HG03520 (cell line): ENCODE results near the gene OR2M3.
"Not testable (repeated sequence)": the region's sequence is repeated elsewhere in the genome, so short reads cannot be mapped to it uniquely, and the experiment has no call there.

Source experiments
- ATAC-seq: cut with Tn5 transposase; IDR thresholded peaks from one replicate; pipeline ENCODE4 v1.9.1; 2021; ENCODE audit warnings: mild to moderate bottlenecking, moderate library complexity; ENCODE audit not compliant: unreplicated experiment

Gene OR2M3, protein sequence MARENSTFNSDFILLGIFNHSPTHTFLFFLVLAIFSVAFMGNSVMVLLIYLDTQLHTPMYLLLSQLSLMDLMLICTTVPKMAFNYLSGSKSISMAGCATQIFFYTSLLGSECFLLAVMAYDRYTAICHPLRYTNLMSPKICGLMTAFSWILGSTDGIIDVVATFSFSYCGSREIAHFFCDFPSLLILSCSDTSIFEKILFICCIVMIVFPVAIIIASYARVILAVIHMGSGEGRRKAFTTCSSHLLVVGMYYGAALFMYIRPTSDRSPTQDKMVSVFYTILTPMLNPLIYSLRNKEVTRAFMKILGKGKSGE

DNA sequence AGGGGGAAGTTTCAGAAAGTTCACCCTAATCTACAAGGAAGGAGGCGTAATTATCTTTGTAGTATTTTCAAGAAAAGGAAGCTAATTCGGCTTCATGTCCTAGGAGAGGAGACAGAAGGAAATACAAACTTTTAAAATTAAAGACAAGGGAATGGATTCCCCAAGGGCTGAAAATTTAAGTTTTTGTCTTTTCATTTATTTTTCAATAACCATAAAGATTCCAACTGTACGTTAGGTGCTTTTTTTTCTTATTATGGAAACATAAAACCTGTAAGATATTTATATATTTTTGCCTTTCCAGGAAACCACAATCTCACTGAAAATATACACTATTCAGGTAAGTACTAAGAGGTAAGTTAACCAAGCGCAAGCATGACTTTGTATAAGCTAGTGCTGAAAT is at the start of gene OR2M3:
TSS of gene OR2M3 (plus strand) at position 301 of the 400 bp plus-strand sequence. CDS start 5,803 bp downstream, outside the sequence.
- no peak for ATAC-seq

DNA sequence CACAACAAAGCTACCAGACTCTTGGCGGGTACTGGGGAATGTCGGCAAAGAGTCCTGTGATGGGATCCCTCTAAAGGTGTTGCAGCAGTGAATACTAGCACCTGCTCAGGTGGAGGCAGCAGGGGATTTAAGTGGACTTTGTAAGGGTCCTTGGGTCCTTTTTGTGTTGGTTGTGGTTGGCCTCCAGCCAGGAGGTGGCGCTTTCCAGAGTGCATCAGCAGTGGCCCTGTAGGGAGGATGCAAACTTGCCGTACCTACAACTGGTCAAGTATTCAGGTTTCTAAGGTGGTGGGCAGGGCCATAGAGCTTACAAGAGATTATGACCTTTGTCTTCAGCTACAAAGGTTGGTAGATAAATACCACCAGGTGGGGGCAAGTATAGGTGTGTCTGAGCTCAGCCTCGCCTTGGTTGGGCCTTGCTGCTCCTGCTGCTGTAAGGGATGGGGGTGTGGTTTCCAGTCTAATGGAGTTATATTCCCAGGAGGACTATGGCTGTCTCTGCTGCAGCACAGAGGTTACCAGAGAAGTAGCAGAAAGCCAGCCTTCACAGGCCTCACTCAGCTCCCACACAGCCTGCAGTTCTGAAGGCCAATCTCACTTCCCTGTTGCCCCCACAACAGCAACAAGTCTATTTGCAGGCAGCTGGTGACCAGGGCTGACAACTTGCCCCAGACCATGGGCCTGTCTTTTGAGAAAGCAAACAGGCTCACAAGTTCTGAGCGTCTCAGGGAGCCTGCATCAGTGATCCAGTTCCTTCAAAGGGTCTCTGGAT is 44.8 kb upstream of the OR2M3 start:
- no peak for ATAC-seq

DNA sequence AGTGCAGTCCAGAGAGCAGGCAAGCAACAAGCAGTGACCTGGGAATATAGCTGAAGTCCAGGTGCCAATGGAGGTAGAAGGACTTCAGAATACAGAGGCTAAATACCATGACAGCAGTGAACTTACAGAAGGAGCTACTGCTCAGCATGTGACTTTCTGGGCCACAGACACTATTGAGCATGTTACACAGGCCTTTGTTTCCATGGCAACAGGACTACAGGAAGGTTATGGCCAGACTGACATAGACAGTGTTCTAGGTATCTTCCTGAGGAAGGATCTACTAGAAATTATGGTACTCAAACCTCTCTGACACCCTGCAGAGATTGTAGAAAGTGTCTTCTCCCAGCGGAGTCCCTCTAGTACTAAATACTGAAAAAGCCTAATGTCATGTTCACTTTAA is 41.1 kb upstream of the OR2M3 start:
- ATAC-seq = no peak

DNA sequence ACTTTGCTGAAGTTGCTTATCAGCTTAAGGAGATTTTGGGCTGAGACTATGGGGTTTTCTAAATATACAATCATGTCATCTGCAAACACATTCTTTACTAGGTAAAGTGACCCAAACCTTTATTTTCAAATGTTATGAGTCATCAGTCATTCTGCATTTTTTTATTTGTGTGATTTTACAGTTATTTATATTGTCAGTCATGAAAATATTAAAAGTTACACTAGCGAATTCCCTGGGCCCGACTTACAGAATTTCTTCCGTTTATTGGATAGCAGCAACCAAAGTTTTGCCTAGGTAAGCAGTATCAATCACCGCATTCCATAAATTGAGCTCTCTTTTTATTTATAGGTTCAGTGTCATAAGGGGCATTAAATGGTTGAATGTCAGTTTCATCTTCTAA is 38.3 kb upstream of the OR2M3 start:
- ATAC-seq = no peak

DNA sequence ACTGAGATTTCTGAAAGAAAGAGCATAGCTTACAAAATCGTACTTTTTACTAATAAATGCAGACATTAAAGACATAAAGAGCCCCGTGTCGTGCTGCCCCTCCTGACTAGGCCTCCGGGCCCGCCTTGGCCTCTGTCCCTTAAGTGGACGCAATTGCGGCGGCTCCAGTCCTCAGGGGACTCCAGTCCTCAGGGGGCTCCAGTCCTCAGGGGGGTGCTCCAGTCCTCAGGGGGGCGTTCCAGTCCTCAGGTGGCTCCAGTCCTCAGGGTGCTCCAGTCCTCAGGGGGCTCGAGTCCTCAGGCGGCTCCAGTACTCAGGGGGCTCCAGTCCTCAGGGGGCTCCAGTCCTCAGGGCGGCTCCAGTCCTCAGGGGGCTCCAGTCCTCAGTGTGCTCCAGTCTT is 33.0 kb upstream of the OR2M3 start:
- no peak for ATAC-seq

DNA sequence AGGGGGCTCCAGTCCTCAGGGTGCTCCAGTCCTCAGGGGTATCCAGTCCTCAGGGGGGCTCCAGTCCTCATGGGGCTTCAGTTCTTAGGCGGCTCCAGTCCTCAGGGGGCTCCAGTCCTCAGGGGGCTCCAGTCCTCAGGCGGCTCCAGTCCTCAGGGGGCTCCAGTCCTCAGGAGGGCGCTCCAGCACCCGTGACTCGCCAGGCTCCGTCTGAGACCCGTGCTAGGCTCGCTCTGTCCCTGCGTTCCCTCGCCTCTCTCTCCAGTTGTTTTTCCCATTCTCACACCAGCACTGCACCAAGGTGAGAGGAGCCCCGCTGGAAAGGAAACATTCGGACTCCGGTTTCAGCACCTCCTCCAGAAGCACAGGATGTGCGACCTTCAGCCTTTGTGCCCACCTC is 31.9 kb upstream of the OR2M3 start:
- ATAC-seq = no peak

DNA sequence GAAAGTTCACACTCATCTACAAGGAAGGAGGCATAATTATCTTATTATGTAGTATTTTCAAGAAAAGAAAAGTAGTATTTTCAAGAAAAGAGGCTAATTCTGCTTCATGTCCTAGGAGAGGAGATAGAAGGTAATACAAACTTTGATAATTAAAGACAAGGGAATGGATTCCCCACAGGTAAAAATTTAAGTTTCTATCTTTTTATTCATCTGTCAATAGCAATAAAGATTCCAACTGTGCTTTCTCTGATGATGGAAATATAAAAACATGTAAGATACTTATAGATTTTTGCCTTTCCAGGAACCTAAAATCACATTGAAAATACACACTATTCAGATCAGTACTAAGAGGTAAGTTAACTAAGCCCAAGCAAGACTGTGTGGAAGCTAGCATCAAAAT is 22.5 kb upstream of the OR2M3 start, which contains the start of gene OR2M2:
TSS of gene OR2M2 (plus strand) at position 301 of the 400 bp plus-strand sequence. CDS start 5,165 bp downstream, outside the sequence.
- ATAC-seq = no peak

DNA sequence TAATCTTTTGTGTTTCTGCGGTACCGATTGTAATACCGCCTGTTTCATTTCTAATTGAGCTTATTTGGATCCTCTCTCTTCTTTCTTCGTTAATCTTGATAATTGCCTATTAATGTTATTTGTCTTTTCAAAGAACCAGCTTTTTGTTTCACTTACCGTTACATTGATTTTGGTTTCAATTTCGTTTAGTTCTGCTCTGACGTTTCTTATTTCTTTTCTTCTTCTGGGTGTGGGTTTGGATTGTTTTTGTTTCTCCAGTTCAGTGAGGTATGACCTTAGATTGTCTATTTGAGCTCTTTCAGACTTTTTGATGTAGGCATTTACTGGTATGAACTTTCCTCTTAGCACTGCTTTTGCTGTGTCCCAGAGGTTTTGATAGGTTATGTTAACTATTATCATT is 13.1 kb upstream of the OR2M3 start:
- ATAC-seq = no peak

DNA sequence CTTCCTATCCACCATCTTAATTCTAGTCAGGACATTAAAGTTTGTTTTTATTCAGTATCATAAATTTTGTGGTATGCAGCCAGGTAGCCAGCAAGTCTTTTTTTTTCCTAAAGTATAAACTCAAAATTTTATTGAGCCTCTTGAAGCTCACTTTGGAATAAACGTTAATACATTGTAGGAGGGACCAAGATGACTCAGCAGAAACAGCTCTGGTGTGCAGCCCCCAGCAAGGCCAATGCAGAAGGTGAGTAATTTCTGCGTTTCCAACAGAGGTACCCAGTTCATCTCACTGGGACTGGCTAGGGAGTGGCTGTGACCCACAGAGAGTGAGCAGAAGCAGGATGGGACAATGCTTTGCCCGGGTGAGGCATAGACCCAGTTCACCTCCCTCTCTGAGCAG is 9.7 kb upstream of the OR2M3 start:
- ATAC-seq = no peak

DNA sequence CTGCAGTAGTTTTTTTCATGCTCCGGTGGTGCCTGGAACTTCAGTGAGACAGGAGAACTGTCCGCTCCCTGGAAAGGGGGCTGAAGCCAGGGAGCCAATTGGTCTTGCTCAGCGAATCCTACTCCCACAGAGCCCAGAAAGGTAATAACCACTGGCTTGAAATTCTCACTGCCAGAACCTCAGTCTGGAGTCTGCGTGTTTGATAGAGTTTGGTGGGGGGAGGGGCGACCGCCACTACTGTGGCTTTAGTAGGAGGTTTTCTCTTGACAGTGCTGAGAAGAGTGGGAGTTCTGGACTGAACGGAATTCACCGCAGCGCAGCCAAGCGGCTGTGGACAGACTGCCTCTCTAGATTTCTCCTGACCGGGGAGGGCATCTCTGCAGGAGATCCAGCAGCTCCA is 8.0 kb upstream of the OR2M3 start:
- no peak for ATAC-seq

DNA sequence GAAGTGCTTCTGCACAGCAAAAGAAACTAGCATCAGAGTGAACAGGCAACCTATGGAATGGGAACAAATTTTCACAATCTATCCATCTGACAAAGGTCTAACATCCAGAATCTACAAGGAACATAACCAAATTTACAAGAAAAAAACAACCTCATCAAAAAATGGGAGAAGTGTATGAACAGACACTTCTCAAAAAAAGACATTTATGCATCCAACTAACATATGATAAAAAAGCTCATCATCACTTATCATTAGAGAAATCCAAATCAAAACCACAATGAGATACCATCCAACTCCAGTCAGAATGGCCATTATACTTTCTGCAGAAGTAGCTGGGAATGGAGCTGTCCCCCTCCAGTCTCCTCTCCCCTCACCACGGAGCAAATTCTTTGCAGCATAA is 2.9 kb upstream of the OR2M3 start:
- no peak for ATAC-seq

DNA sequence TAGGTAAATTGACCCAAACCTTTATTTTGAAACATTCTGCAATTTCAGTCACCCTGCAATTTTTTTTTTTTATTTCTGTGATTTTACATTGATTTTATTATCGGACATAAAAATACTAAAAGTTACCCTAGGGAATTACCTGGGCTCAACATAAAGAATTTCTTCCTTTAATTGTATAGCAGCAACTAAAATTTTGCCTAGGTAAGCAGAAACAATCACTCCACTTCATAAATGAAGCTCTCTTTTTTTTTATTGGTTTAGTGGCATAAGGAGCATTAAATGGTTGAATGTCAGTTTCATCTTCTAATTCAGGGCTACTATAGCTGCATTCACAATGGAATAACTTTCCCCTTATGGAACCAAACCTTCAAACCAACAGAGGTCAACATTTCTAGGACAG is 18.8 kb downstream of the OR2M3 start:
- ATAC-seq = no peak

DNA sequence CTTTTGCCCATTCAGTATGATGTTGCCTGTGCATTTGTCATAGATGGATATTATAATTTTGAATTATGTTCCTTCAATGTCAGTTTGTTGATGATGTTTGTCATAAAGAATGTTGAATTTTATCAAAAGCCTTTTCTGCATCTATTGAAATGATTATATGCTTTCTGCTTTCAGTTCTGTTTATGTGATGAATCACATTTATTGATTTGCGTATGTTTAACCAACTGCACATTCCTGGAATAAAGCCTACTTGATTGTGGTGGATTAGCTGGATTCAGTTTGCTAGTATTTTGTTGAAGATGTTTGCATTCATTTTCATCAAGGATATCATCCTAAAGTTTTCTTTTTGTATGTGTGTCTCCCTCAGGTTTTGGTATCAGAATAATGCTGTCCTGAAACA is 28.5 kb downstream of the OR2M3 start:
- ATAC-seq = no peak

DNA sequence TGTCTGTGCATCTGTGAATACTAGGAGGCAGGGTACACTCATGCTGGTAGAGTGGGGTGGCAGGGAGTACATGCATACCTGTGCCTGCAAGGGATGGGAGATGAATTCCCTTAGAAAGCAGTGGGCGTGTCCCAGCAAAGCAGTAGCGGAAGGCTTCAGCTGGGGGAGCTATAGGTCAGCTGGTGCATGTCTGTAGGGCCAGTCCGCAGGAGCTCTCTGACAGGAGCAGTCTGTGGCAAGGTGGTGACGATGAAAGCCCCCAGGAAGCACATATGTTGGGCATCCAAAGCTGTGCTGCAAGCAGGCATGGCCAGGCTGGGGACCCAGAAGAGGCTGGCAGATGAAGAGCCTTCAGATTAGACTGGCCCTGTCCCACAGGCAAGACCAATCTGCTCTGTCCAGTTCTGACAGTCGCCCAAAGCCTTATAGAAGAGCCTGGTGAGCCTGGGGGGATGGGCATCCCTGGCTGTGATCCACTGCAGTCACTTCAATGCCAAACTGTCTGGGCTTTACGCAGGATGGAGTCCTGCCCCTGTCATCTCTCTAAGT is 32.4 kb downstream of the OR2M3 start:
- ATAC-seq = no peak

DNA sequence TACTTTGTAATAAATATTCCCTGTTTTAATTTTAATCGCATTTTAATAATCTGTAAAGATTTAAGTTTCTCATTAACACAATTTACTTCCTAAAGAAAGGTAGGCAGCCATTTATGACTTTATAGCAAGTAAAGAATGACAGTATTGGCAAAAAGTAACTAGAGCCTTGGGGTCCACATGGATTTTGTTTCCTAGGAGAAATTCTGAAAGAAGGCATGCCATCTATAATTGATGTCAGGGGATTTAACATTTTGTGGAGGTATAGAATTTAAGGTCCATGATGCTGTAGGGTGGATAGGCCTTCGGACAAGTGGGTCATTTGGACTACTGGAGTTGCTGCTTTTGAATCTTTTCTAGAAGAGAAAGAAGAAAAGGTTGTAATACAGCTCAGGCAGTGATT is 34.1 kb downstream of the OR2M3 start, which contains the start of gene OR2M4:
TSS of gene OR2M4 (plus strand) at position 301 of the 400 bp plus-strand sequence. CDS start 7,512 bp downstream, outside the sequence.
- no peak for ATAC-seq

DNA sequence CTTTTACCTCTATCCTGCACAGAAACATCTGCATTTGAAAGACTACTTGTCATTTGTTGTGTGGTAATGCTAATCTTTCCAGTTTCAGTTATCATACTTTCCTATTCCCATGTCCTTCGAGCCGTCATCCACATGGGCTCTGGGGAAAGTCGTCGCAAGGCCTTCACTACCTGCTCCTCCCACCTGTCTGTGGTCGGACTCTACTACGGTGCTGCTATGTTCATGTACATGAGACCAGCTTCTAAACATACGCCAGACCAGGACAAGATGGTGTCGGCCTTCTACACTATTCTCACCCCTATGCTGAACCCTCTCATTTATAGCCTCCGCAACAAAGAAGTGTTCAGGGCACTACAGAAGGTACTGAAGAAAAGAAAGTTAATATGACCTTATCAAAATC is 42.4 kb downstream of the OR2M3 start:
- no peak for ATAC-seq

DNA sequence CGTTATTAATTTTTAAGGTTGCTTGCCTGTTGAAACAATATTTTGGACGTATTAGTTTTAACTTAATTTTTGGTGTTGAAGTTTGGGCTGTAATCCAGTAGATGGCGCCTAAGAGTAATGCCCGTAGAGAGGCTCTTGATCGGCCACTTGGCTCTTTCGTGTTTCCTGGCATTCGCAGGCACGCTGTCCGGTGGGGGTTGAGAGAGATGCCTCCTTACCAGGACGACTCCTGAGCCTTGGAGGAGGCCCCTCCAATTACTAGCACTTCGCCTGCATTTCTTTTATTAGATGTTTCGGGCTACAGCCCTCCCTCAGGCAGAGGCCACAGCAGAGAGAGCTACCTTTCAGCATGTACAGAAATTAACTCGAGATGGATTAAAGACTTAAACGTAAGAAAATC is 46.1 kb downstream of the OR2M3 start:
- ATAC-seq = peak; percentile 92

DNA sequence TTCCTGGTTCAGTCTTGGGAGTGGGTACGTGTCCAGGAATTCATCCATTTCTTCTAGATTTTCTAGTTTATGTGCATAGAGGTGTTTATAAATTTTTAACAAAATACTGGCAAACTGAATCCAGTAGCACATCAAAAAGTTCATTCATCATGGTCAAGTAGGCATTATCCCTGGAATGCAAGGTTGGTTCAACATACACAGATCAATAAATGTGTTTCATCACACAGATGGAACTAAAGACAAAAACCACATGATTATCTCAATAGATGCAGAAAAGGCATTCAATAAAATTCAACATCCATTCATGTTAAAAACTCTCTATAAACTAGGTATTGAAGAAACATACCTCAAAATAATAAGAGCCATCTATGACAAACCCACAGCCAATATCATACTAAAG is 62.2 kb downstream of the OR2M3 start:
- not testable (repeated sequence) for ATAC-seq
